HepG2 (cell line): ENCODE measurements around the gene UBAC2. TPM values are rescaled to one million over a fixed set of nuclear protein-coding genes. Genes with fewer than 3 reads are reported as not detected.
A peak's percentile ranks its signal among the peaks of the same experiment; 100 is the strongest.

Source experiments
- ATAC-seq: fragments of 200-7000 bp; cut with Tn5 transposase; 3 replicates; pipeline ENCODE4 v1.9.1; 2020; ENCODE audit warnings: mild to moderate bottlenecking, moderate library complexity
- BruUV-seq: library from RNA; stranded (reverse); fragments of 400-500 nt; replicated peaks from 2 replicates; lab custom pipeline; 2021; lab: Mats Ljungman, UMichigan
- CTCF ChIA-PET: fragments of 300-600 bp; formaldehyde crosslinking; extraction: SDS; loops from one replicate; lab custom pipeline; 2021; ENCODE audit warnings: low total read pairs, inconsistent platforms, low intra/inter-chr PET ratio; lab: Yijun Ruan, JAX
- POLR2A ChIA-PET: fragments of 350-600 bp; sonication (Branson Sonifier 250); formaldehyde crosslinking; loops from one replicate; lab custom pipeline; 2020; ENCODE audit warnings: antibody characterized with exemption, inconsistent platforms; lab: Yijun Ruan, JAX
- DNase-seq: peaks from one replicate; pipeline ENCODE4 v3.0.0-alpha.2; 2015; ENCODE audit warnings: low spot score
- FAIRE-seq: peaks from 3 replicates; lab custom pipeline; 2011; peaks lifted over from hg19 to GRCh38; lab: Jason Lieb, UNC
- H2AFZ ChIP-seq: one replicate; pipeline ENCODE4 v1.6.1; 2011; ENCODE audit warnings: low read length, inconsistent platforms
- H3K27ac ChIP-seq: fragments of 300-600 bp; 3 replicates; pipeline ENCODE4 v1.8.0; 2011; ENCODE audit warnings: mixed run types, mild to moderate bottlenecking, mixed read lengths, low read length, inconsistent platforms; ENCODE audit not compliant: insufficient read depth; ENCODE audit errors: extremely low read length
- H3K27me3 ChIP-seq, 2 experiments: fragments of 200-600 bp in 1 of 2; 2 replicates in 1 of 2; 3 replicates in 1 of 2; pipeline versions ENCODE4 v1.6.0 to v1.8.0; 2011; ENCODE audit warnings: low read length in 2 of 2, mild to moderate bottlenecking in 2 of 2, moderate library complexity in 2 of 2, inconsistent platforms in 1 of 2; ENCODE audit not compliant: insufficient read depth in 2 of 2, control insufficient read depth in 1 of 2
- H3K36me3 ChIP-seq, 2 experiments: fragments of 200-600 bp in 1 of 2; replicated peaks in 1 of 2; 2 replicates in 1 of 2; 3 replicates in 1 of 2; pipeline versions ENCODE4 v1.5.1 to v1.8.0; 2011; ENCODE audit warnings: low read length in 2 of 2, inconsistent platforms in 1 of 2; ENCODE audit not compliant: insufficient read depth in 2 of 2, control insufficient read depth in 1 of 2
- H3K4me1 ChIP-seq: 2 replicates; pipeline ENCODE4 v1.5.1; 2012; ENCODE audit warnings: low read length, inconsistent platforms; ENCODE audit not compliant: insufficient read depth
- H3K4me2 ChIP-seq: 2 replicates; pipeline ENCODE4 v1.6.0; 2011; ENCODE audit warnings: low read depth, low read length, inconsistent platforms
- H3K4me3 ChIP-seq, 3 experiments: fragments of 200-600 bp in 1 of 3; sonication (generic), shearing (Covaris generic) in 1 of 3; replicated peaks in 1 of 3; 2 replicates each; pipeline ENCODE4 v1.5.1; 2011 to 2016; ENCODE audit warnings: low read length in 3 of 3, inconsistent platforms in 2 of 3, low read depth in 2 of 3, mild to moderate bottlenecking in 2 of 3, control low read depth in 1 of 3, mixed read lengths in 1 of 3; ENCODE audit not compliant: insufficient read depth in 1 of 3
- H3K79me2 ChIP-seq: one replicate; pipeline ENCODE4 v1.6.1; 2011; ENCODE audit warnings: low read length, inconsistent platforms; ENCODE audit not compliant: insufficient read depth
- H3K9ac ChIP-seq: 2 replicates; pipeline ENCODE4 v1.6.0; 2011; ENCODE audit warnings: mild to moderate bottlenecking, low read depth, low read length, inconsistent platforms; ENCODE audit not compliant: insufficient read depth
- H3K9me3 ChIP-seq: 2 replicates; pipeline ENCODE4 v1.5.1; 2012; ENCODE audit warnings: mild to moderate bottlenecking, low read length
- H4K20me1 ChIP-seq: 2 replicates; pipeline ENCODE4 v1.6.0; 2011; ENCODE audit warnings: inconsistent platforms, mild to moderate bottlenecking, low read length, moderate library complexity; ENCODE audit not compliant: insufficient read depth
- CHD2 ChIP-seq: IDR thresholded peaks from 2 replicates; pipeline ENCODE4 v1.6.1; 2011; ENCODE audit warnings: low read depth, low read length, improper control_type of control experiment
- FOSL2 ChIP-seq: sonication (generic); formaldehyde crosslinking; IDR thresholded peaks from 2 replicates; pipeline ENCODE4 v1.4.0; 2020; ENCODE audit warnings: missing genetic modification reagents
- NR2F2 ChIP-seq: IDR thresholded peaks from 2 replicates; pipeline ENCODE4 v1.6.1; 2012; ENCODE audit warnings: low read depth, inconsistent platforms, borderline replicate concordance
- RNF2 ChIP-seq: fragments of 450-650 bp; conservative IDR thresholded peaks from 2 replicates; pipeline ENCODE4 v1.6.1; 2016; ENCODE audit warnings: low read depth
- ZNF333 ChIP-seq: sonication (generic); formaldehyde crosslinking; IDR thresholded peaks from 2 replicates; pipeline ENCODE4 v1.4.0; 2020; ENCODE audit warnings: mild to moderate bottlenecking, missing genetic modification reagents, borderline replicate concordance
- ZSCAN5A ChIP-seq: sonication (generic); formaldehyde crosslinking; IDR thresholded peaks from 2 replicates; pipeline ENCODE4 v1.8.0; 2022; ENCODE audit warnings: mild to moderate bottlenecking, missing genetic modification reagents, borderline replicate concordance
- WGBS: methylation state at CpG from one replicate; pipeline ENCODE4 v1.1.6; 2017; ENCODE audit warnings: low lambda C conversion rate; 5-methylcytosine and 5-hydroxymethylcytosine counted together
- in situ Hi-C: cut with HindIII; loops from 2 replicates; pipeline ENCODE4 v1.10.0; 2017; ENCODE audit warnings: low pct_unique_long_range_greater_than_20kb; ENCODE audit not compliant: extremely low pct_ligation_motif_present
- intact Hi-C: fragments of 100-400 bp; cut with micrococcal nuclease; formaldehyde crosslinking; loops from one replicate; pipeline ENCODE4 v1.10.0; 2022; ENCODE audit not compliant: unreplicated experiment
- polyA plus RNA-seq, 8 experiments: library from polyadenylated mRNA; depleted of rRNA in 3 of 8; stranded (reverse) in 7 of 8; unstranded in 1 of 8; fragments of >200 nt; fragmentation: Illumina TruSeq in 4 of 8; extraction: Trizol in 4 of 8; gene quantifications; 2 replicates each; pipeline versions ENCODE4 v1.2.1 to v1.2.3, GENCODE V29; 2011 to 2016; ENCODE audit warnings: low read depth in 4 of 8, missing spikeins in 1 of 8, mixed read lengths in 1 of 8; ENCODE audit not compliant: insufficient read depth in 1 of 8
- total RNA-seq, 5 experiments: library from RNA; depleted of rRNA; stranded (reverse); fragments of >200 nt; fragmentation: Illumina TruSeq; extraction: Trizol; gene quantifications; 2 replicates each; pipeline ENCODE4 v1.2.3, GENCODE V29; 2016; ENCODE audit warnings: low read depth in 1 of 5

The UBAC2 gene
- total and polyA plus RNA-seq, 2 of the 13 experiments (the other 11 are each of a cell fraction or from before 2014, with no cell fraction given) = 61.3 to 80.8 TPM

GRCh38 chr13:99228737-99229691, 28.4 kb downstream of the UBAC2 start:
- 83% methylated on average over 13 of the region's 13 CpGs for WGBS

More at GRCh38 chr13:99228737-99229691, 28.4 kb downstream of the UBAC2 start:
- Histone ChIP-seq H3K27ac (peak overlapping the region; percentile 7), H3K27me3 (no peaks in the 10 kb centered on the region), H3K9me3 (no peaks in the 10 kb centered on the region), H4K20me1 (peaks cover 14% of the 10 kb centered on the region), H3K4me1 (peaks cover 18% of the 10 kb centered on the region), H3K36me3 (peaks cover 0 to 4% of the 10 kb centered on the region in 2 experiments; a peak in 1 of 5 replicates), H2AFZ (no peak overlapping the region), H3K79me2 (peaks cover 71% of the 10 kb centered on the region), H3K4me3 (no peak overlapping the region)
- intact Hi-C loops = no loop called here
- ChIA-PET CTCF (no interaction called here), POLR2A (no interaction called here)
- in situ Hi-C loops = no loop called here
- BruUV-seq = no TSS peak
- no peak for TF ChIP-seq NR2F2
- no peak for TF ChIP-seq FOSL2
- no peak for TF ChIP-seq ZSCAN5A
- TF ChIP-seq ZNF333 (CRISPR knock-in tag) = no peak
- TF ChIP-seq RNF2 = no peak
- TF ChIP-seq CHD2 = no peak
- TF ChIP-seq, all 625 proteins: peak for 0
- H3K4me2 ChIP-seq = no peak overlapping the region
- DNase-seq = peak; percentile 23
- peak; percentile 69 for ATAC-seq
- FAIRE-seq = peak; percentile 55
- no peak overlapping the region for H3K9ac ChIP-seq
